Subcutaneous adipose tissue (tissue), 4 donors: Measurements from ENCODE around the gene SEMA6C. TPM values are rescaled to one million over a fixed set of nuclear protein-coding genes. Genes with fewer than 3 reads are reported as not detected.

ENCODE experiments used
- total RNA-seq, 4 donors: library from RNA; depleted of rRNA; stranded (reverse); fragments of >200 nt; gene quantifications; one replicate each; pipeline ENCODE4 v1.1.0, GENCODE V29; 2016
- TF ChIP-seq, protein P1 (sequence below): fragments of 450-650 bp; IDR thresholded peaks from one replicate; pipeline ENCODE4 v1.5.1; 2016; ENCODE audit warnings: low read depth, mild to moderate bottlenecking, control low read depth, antibody characterized with exemption, moderate library complexity

The SEMA6C gene
- total RNA-seq, 4 donors from 2014 or later, result 4.0 to 19.2 (median 5.3) TPM

DNA sequence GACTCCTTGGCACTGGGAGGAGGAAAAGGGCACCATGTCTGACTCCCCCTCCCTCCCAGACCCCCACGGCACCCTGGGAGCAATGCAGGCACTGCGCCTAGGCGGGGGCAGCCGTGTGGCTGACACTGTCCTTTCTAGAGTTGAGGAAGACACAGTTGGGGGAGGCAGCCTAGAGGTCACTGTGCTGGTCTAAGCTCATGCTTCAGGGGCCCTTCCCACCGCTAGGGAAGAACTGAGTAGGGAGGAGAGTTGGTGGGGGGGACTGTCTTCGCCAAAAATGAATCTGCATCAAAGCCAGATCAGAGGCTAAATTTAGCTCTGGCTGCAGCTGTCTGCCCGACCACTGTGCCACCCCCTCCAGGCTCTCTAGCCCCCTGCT is 3.4 kb downstream of the SEMA6C start:
- TF ChIP-seq, protein P1, sequence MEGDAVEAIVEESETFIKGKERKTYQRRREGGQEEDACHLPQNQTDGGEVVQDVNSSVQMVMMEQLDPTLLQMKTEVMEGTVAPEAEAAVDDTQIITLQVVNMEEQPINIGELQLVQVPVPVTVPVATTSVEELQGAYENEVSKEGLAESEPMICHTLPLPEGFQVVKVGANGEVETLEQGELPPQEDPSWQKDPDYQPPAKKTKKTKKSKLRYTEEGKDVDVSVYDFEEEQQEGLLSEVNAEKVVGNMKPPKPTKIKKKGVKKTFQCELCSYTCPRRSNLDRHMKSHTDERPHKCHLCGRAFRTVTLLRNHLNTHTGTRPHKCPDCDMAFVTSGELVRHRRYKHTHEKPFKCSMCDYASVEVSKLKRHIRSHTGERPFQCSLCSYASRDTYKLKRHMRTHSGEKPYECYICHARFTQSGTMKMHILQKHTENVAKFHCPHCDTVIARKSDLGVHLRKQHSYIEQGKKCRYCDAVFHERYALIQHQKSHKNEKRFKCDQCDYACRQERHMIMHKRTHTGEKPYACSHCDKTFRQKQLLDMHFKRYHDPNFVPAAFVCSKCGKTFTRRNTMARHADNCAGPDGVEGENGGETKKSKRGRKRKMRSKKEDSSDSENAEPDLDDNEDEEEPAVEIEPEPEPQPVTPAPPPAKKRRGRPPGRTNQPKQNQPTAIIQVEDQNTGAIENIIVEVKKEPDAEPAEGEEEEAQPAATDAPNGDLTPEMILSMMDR, result no peak

DNA sequence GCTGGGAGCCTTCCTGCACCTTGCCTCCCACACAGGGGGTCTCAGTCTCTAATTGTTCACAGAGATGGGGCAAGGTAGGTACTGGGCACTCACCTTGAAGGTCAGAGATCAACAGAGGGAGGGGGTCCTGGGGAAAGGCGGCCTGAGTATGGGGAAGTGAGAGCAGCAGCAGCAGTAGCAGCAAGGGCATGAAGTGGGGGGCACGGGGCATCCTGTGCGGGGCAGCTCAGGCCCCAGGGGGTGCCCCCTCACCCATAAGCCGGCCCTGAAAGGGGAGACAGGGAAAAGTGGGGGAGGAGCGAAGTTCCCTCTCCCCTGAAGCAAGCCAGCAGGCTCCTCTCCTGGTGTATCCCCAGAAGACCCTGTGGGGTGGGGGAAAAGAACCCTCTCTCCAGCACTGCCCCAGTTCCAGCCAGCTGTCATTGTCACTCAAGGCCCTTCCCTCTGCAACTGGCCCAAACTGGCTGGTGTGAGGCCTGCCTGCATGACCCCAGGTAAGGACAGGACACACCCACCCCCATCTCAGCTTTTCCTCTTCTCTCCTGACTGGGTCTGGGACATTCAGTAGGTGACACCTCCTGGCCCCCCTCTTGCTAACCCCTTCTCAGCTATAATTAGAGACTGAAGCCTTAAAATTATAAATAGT is 3.9 kb downstream of the SEMA6C start:
- TF ChIP-seq, protein P1, result no peak

DNA sequence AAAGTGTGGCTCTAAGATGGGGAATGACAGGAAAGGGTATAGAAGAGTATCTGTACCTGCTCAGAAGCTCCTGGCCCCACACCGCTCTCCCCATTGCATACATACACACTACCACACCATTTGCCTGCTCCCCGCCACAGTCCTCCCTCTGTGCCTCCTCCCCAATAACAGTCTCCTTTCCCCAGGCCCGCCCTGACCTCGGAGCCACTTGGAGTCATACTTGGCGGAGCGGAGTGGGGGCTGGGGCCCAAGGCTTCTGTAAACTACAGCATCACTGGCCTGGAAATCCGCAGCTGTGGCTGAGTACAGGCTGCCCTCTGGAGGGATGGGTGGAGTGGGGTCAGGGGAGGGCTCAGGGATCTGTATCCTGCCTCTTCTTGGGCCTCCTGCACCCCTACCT is 8.6 kb downstream of the SEMA6C start:
- TF ChIP-seq, protein P1, result no peak

DNA sequence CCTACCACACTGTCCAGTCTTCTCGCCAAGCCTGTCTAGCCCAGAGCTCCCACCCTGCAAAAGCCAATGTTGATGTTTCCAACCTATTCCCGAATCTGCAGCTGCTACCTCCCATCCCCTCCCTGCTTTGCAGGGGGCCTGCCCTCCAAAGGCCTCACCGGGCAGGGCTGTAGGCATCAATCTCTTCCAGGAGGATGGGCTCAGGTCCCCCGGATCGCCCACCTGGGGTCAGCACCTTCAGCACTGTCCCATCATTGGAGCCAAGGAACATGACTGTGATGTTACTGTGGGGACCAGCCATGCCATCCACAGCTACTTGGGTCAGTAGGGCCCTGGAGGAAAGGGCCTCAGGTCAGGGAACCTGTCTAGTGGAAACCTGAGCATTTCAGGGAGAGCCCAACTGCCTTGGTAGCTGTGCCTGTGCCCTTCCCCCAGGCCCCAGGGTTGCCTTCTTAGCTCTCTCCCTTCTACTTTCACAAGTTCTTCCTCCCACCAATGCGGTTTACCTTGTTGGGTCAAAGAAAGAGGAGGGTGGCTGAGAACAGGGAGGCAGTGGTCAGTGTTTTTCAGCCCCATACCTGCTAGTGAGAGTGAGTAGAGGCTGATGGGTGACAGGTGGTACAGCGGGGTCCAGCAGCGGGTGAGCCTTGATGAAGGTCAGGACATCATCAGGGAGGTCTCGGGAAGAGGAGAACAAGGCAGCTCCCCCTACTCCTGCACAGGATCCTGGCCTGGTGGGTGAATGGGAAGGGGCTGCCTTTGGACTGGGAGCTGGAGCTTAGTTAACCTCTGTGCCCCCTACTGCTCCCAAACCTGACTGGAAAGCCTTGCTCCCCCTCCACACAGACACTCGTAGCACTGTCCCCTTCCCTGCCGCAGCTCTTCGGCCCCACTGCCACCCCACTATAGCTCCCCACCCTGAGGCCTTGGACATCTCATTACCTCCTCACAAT is 10.7 kb downstream of the SEMA6C start:
- TF ChIP-seq, protein P1, result no peak

DNA sequence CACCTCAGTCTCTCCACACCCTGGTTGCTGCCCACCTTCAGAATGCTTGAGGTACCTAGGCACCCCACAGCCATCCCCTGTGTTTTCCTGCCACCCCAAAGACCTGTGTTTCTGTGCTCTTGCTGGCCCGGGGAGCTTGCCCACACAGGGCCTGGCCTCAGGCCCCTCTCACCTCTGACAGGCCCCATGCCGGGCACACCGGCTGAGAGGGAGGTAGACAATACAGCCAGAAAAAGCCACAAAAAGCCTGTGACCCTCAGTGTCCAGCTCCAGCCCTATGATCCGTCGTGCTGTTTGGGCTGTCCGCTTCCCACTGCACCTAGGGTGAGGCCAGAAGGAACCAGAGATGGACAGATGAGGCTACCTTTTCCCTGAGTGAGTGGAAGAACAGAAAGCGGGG is 11.4 kb downstream of the SEMA6C start:
- TF ChIP-seq, protein P1, result no peak

DNA sequence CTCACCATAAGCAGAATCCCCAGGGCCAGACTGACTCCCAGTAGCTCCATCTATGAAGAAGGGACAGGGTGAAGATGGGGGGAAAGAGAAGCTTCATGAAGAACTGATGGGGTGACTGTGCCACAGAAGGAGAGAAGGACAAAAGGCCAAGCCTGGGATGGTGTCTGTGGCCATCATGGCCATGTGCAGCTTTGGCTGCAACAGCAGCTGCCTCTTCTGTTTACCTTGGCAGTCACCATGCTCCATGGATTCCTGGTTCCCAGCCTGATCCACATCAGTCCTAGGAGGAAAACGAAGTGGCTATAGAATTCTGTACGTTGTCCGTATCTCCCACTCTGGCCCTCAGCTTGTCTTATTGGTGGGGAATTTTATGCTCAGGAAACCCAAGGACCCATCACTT is 12.0 kb downstream of the SEMA6C start:
- TF ChIP-seq, protein P1, result no peak
